HepG2 (cell line): ENCODE measurements around the gene CFAP97. TPM values are rescaled to one million over a fixed set of nuclear protein-coding genes. Genes with fewer than 3 reads are reported as not detected.
A peak's percentile ranks its signal among the peaks of the same experiment; 100 is the strongest.

ENCODE experiments used
- ARHGAP35 ChIP-seq: sonication (generic); formaldehyde crosslinking; IDR thresholded peaks from 2 replicates; pipeline ENCODE4 v1.9.0; 2022; ENCODE audit warnings: mild to moderate bottlenecking, inconsistent platforms, moderate library complexity, missing genetic modification reagents, borderline replicate concordance
- CBX5 ChIP-seq: sonication (generic); formaldehyde crosslinking; IDR thresholded peaks from 2 replicates; pipeline ENCODE4 v1.4.0; 2020; ENCODE audit warnings: missing genetic modification reagents, borderline replicate concordance
- ELF3 ChIP-seq: IDR thresholded peaks from 2 replicates; pipeline ENCODE4 v1.6.1; 2016; ENCODE audit warnings: missing genetic modification reagents, missing compliant biosample characterization
- FOSL1 ChIP-seq: sonication (generic); formaldehyde crosslinking; IDR thresholded peaks from 2 replicates; pipeline ENCODE4 v1.9.0; 2021; ENCODE audit warnings: missing genetic modification reagents, borderline replicate concordance
- SALL1 ChIP-seq: sonication (generic); formaldehyde crosslinking; IDR thresholded peaks from 2 replicates; pipeline ENCODE4 v1.8.0; 2022; ENCODE audit warnings: mild to moderate bottlenecking, missing genetic modification reagents
- SUZ12 ChIP-seq: fragments of 150-350 bp; IDR thresholded peaks from 2 replicates; pipeline ENCODE4 v1.6.1; 2014; ENCODE audit warnings: low read depth, low read length
- TIGD3 ChIP-seq: sonication (generic); formaldehyde crosslinking; IDR thresholded peaks from 2 replicates; pipeline ENCODE4 v1.5.1; 2020; ENCODE audit warnings: mild to moderate bottlenecking, missing genetic modification reagents, borderline replicate concordance
- TMF1 ChIP-seq: sonication (generic); formaldehyde crosslinking; IDR thresholded peaks from 2 replicates; pipeline ENCODE4 v1.8.1; 2022; ENCODE audit warnings: low read depth, missing genetic modification reagents
- ZBTB4 ChIP-seq: sonication (generic); formaldehyde crosslinking; IDR thresholded peaks from 2 replicates; pipeline ENCODE4 v1.4.0; 2020; ENCODE audit warnings: missing genetic modification reagents, mild to moderate bottlenecking, borderline replicate concordance
- ZFX ChIP-seq: sonication (generic); formaldehyde crosslinking; IDR thresholded peaks from 2 replicates; pipeline ENCODE4 v1.4.0; 2020; ENCODE audit warnings: mild to moderate bottlenecking, low read depth, missing genetic modification reagents, moderate library complexity
- ZKSCAN8 ChIP-seq: IDR thresholded peaks from 2 replicates; pipeline ENCODE4 v1.6.1; 2016; ENCODE audit warnings: borderline replicate concordance, missing genetic modification reagents, missing compliant biosample characterization
- ZMAT5 ChIP-seq: sonication (generic); formaldehyde crosslinking; IDR thresholded peaks from 2 replicates; pipeline ENCODE4 v1.5.0; 2020; ENCODE audit warnings: mild to moderate bottlenecking, low read depth, missing genetic modification reagents, borderline replicate concordance
- ZNF337 ChIP-seq: sonication (generic); formaldehyde crosslinking; IDR thresholded peaks from 2 replicates; pipeline ENCODE4 v1.5.1; 2020; ENCODE audit warnings: missing genetic modification reagents, low read depth, mild to moderate bottlenecking, borderline replicate concordance
- ZNF343 ChIP-seq: sonication (generic); formaldehyde crosslinking; IDR thresholded peaks from 2 replicates; pipeline ENCODE4 v1.4.0; 2020; ENCODE audit warnings: mild to moderate bottlenecking, missing genetic modification reagents
- ZNF605 ChIP-seq: sonication (generic); formaldehyde crosslinking; IDR thresholded peaks from 2 replicates; pipeline ENCODE4 v1.8.0; 2022; ENCODE audit warnings: mild to moderate bottlenecking, missing genetic modification reagents
- ZNF713 ChIP-seq: sonication (generic); formaldehyde crosslinking; IDR thresholded peaks from 2 replicates; pipeline ENCODE4 v1.4.0; 2020; ENCODE audit warnings: mild to moderate bottlenecking, missing genetic modification reagents
- polyA plus RNA-seq, 8 experiments: library from polyadenylated mRNA; depleted of rRNA in 3 of 8; stranded (reverse) in 7 of 8; unstranded in 1 of 8; fragments of >200 nt; fragmentation: Illumina TruSeq in 4 of 8; extraction: Trizol in 4 of 8; gene quantifications; 2 replicates each; pipeline versions ENCODE4 v1.2.1 to v1.2.3, GENCODE V29; 2011 to 2016; ENCODE audit warnings: low read depth in 4 of 8, missing spikeins in 1 of 8, mixed read lengths in 1 of 8; ENCODE audit not compliant: insufficient read depth in 1 of 8
- total RNA-seq, 5 experiments: library from RNA; depleted of rRNA; stranded (reverse); fragments of >200 nt; fragmentation: Illumina TruSeq; extraction: Trizol; gene quantifications; 2 replicates each; pipeline ENCODE4 v1.2.3, GENCODE V29; 2016; ENCODE audit warnings: low read depth in 1 of 5

CFAP97 gene
- total and polyA plus RNA-seq, 2 of the 13 experiments (the other 11 are each of a cell fraction or from before 2014, with no cell fraction given) = 32.1 to 44.4 TPM

- no peak for TF ChIP-seq ZNF337 (CRISPR knock-in tag)
- TF ChIP-seq CBX5 = no peak
- TF ChIP-seq ZMAT5 (CRISPR knock-in tag) = no peak
- 0 out of 2 replicates have a peak, but pooled peaks have one; percentile 57 for TF ChIP-seq ZKSCAN8 (CRISPR knock-in tag)
- 0 out of 2 replicates have a peak, but pooled peaks have one; percentile 20 for TF ChIP-seq ZNF605 (CRISPR knock-in tag)
- no peak for TF ChIP-seq ELF3
- 0 out of 2 replicates have a peak, but pooled peaks have one; percentile 15 for TF ChIP-seq ZFX
- no peak for TF ChIP-seq SUZ12
- no peak for TF ChIP-seq TIGD3
- no peak for TF ChIP-seq ZBTB4 (CRISPR knock-in tag)
- no peak for TF ChIP-seq ZNF343
- no peak for TF ChIP-seq ZNF713 (CRISPR knock-in tag)
- TF ChIP-seq SALL1 = 0 out of 2 replicates have a peak, but pooled peaks have one; percentile 24
- no peak for TF ChIP-seq FOSL1 (CRISPR knock-in tag)
- TF ChIP-seq ARHGAP35 (CRISPR knock-in tag) = no peak
- TF ChIP-seq TMF1 (CRISPR knock-in tag) = no peak
Observed at GRCh38 chr4:185128272-185129119, 75.3 kb downstream of the CFAP97 start (continued).
